ENCODE data around the gene USP5.

Gene USP5

GRCh38 chr12:6826125-6826733, 25.7 kb upstream of the USP5 start:
- DNase-seq: peak; percentile 51

GRCh38 chr12:6826734-6827436, 25.1 kb upstream of the USP5 start:
- DNase-seq: no peak

- DNase-seq: peak; percentile 95
Observed at GRCh38 chr12:6827437-6827911, 24.5 kb upstream of the USP5 start.

GRCh38 chr12:6827982-6828780, 23.8 kb upstream of the USP5 start, which contains the start of gene P3H3:
TSS of gene P3H3 (plus strand) at chr12:6828407. CDS start at chr12:6828441, 34 bp downstream.
- peak; percentile 76 for DNase-seq

GRCh38 chr12:6828781-6829535, 23.0 kb upstream of the USP5 start:
- no peak for DNase-seq

GRCh38 chr12:6829536-6830220, 22.3 kb upstream of the USP5 start:
- no peak for DNase-seq

GRCh38 chr12:6830286-6830890, 21.6 kb upstream of the USP5 start:
- no peak for DNase-seq

- DNase-seq: no peak
Observed at GRCh38 chr12:6830999-6831398, 21.0 kb upstream of the USP5 start.

- DNase-seq: no peak
Observed at GRCh38 chr12:6831450-6831995, 20.4 kb upstream of the USP5 start.

- no peak for DNase-seq
Observed at GRCh38 chr12:6832125-6832524, 19.8 kb upstream of the USP5 start.

GRCh38 chr12:6833189-6833890, 18.6 kb upstream of the USP5 start:
- DNase-seq: no peak

GRCh38 chr12:6834254-6834653, 17.7 kb upstream of the USP5 start:
- DNase-seq: no peak

- no peak for DNase-seq
Observed at GRCh38 chr12:6834873-6835272, 17.1 kb upstream of the USP5 start.

- no peak for DNase-seq
Observed at GRCh38 chr12:6836851-6837250, 15.1 kb upstream of the USP5 start.

GRCh38 chr12:6837370-6838060, 14.4 kb upstream of the USP5 start:
- DNase-seq: no peak

GRCh38 chr12:6838854-6839253, 13.1 kb upstream of the USP5 start:
- no peak for DNase-seq

GRCh38 chr12:6839482-6840201, 12.3 kb upstream of the USP5 start:
- DNase-seq: no peak

GRCh38 chr12:6840330-6840729, 11.6 kb upstream of the USP5 start:
- no peak for DNase-seq

GRCh38 chr12:6840761-6841515, 11.0 kb upstream of the USP5 start, which contains the start of gene GNB3:
TSS of gene GNB3 (plus strand) at chr12:6840925. CDS start at chr12:6841288, 363 bp downstream.
- DNase-seq: no peak
